ENCODE results near the gene SMC3.

Gene SMC3

GRCh38 chr10:110563132-110563531 lies 4.4 kb upstream of the SMC3 start:
- Histone ChIP-seq H3K36me3 (no peaks in the 10 kb centered on the region), H3K27me3 (peaks cover 12% of the 10 kb centered on the region), H3K27ac (no peak overlapping the region), H3K9me3 (no peaks in the 10 kb centered on the region), H3K4me3 (ENCODE audit: low read depth in 1 of 2, low read length in 1 of 2) (no peak overlapping the region), H3K4me1 (ENCODE audit: control insufficient read depth in 1 of 2, insufficient read depth in 1 of 2, low read depth in 1 of 2, low read length in 1 of 2) (peaks cover 13 to 18% of the 10 kb centered on the region in 2 experiments)
- TF ChIP-seq CTCF (IDR thresholded peaks at IDR 0.05): no peak

GRCh38 chr10:110566472-110567200 lies 859 bp upstream of the SMC3 start:
- peak overlapping the region; percentile 88 for H3K27ac ChIP-seq
- H3K36me3 ChIP-seq: peaks cover 6% of the 10 kb centered on the region
- peaks cover 19 to 28% of the 10 kb centered on the region in 2 experiments for H3K4me1 ChIP-seq (ENCODE audit: control insufficient read depth in 1 of 2, insufficient read depth in 1 of 2, low read depth in 1 of 2, low read length in 1 of 2)
- peak overlapping the region; percentile 87 to 90 for H3K4me3 ChIP-seq (ENCODE audit: low read depth in 1 of 2, low read length in 1 of 2)
- H3K9me3 ChIP-seq: no peaks in the 10 kb centered on the region
- no peak for TF ChIP-seq CTCF (IDR thresholded peaks at IDR 0.05)
- peaks cover 12% of the 10 kb centered on the region for H3K27me3 ChIP-seq

- Histone ChIP-seq H3K9me3 (no peaks in the 10 kb centered on the region), H3K4me1 (ENCODE audit: control insufficient read depth in 1 of 2, insufficient read depth in 1 of 2, low read depth in 1 of 2, low read length in 1 of 2) (peaks cover 19 to 28% of the 10 kb centered on the region in 2 experiments), H3K27ac (peak overlapping the region; percentile 88), H3K27me3 (peaks cover 12% of the 10 kb centered on the region), H3K4me3 (ENCODE audit: low read depth in 1 of 2, low read length in 1 of 2) (peak overlapping the region; percentile 87 to 90), H3K36me3 (peaks cover 6% of the 10 kb centered on the region)
- TF ChIP-seq CTCF (IDR thresholded peaks at IDR 0.05): no peak
These were observed 700 bp downstream of the SMC3 start for GRCh38 chr10:110568055-110568735.

- H3K27ac ChIP-seq: no peak overlapping the region
- no peak for TF ChIP-seq CTCF (IDR thresholded peaks at IDR 0.05)
- H3K9me3 ChIP-seq: no peaks in the 10 kb centered on the region
- peaks cover 19 to 28% of the 10 kb centered on the region in 2 experiments for H3K4me1 ChIP-seq (ENCODE audit: control insufficient read depth in 1 of 2, insufficient read depth in 1 of 2, low read depth in 1 of 2, low read length in 1 of 2)
- H3K27me3 ChIP-seq: peaks cover 8% of the 10 kb centered on the region
- peak overlapping the region in 1 of 2 experiments; percentile 87 for H3K4me3 ChIP-seq (ENCODE audit: low read depth in 1 of 2, low read length in 1 of 2)
- H3K36me3 ChIP-seq: peaks cover 6% of the 10 kb centered on the region
These were observed 1.6 kb downstream of the SMC3 start for GRCh38 chr10:110569122-110569521.

GRCh38 chr10:110569736-110570135 lies 2.2 kb downstream of the SMC3 start:
- H3K4me3 ChIP-seq (ENCODE audit: low read depth in 1 of 2, low read length in 1 of 2): no peak overlapping the region
- TF ChIP-seq CTCF (IDR thresholded peaks at IDR 0.05): no peak
- peaks cover 19 to 28% of the 10 kb centered on the region in 2 experiments for H3K4me1 ChIP-seq (ENCODE audit: control insufficient read depth in 1 of 2, insufficient read depth in 1 of 2, low read depth in 1 of 2, low read length in 1 of 2)
- peaks cover 2% of the 10 kb centered on the region for H3K27me3 ChIP-seq
- no peaks in the 10 kb centered on the region for H3K9me3 ChIP-seq
- H3K27ac ChIP-seq: no peak overlapping the region
- peaks cover 11% of the 10 kb centered on the region for H3K36me3 ChIP-seq
